ENCODE results near the gene FOXL1. TPM values are rescaled to one million over a fixed set of nuclear protein-coding genes. Genes with fewer than 3 reads are reported as not detected.
A peak's percentile ranks its signal among the peaks of the same experiment; 100 is the strongest.

The FOXL1 gene
- total RNA-seq, 2 donors from 2014 or later = not detected

DNA sequence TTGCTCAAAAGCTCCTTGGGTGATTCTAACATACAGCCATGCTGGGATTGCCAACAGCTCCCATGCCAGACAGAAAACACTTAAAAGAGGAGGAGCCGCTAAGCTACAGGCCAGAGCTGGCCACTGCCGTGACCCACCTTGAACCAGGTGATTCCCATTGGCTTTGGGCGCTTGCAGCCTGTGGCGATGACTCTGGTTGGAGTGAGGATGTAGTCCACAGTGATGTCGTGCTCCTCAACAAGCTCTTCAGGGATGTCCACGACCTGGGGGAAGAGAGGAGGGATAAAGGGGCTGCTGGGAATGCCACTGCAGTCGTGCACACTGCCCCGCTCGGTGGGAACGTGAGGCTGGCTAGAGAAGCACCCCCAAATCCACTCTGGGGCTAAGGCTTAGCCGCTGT is 36.8 kb upstream of the FOXL1 start:
- DNase-seq (ENCODE audit: low spot score) (no peak), ATAC-seq (no peak)
- no peaks in the 10 kb centered on the region for H3K9me3 Mint-ChIP-seq
- H3K36me3 Mint-ChIP-seq = peaks cover 8% of the 10 kb centered on the region
- no peaks in the 10 kb centered on the region for H3K27me3 Mint-ChIP-seq
- H3K4me3 Mint-ChIP-seq = no peak overlapping the region
- H3K4me1 Mint-ChIP-seq (ENCODE audit: low read depth in 2 of 2) = no peaks in the 10 kb centered on the region
- H3K27ac Mint-ChIP-seq = no peak overlapping the region

DNA sequence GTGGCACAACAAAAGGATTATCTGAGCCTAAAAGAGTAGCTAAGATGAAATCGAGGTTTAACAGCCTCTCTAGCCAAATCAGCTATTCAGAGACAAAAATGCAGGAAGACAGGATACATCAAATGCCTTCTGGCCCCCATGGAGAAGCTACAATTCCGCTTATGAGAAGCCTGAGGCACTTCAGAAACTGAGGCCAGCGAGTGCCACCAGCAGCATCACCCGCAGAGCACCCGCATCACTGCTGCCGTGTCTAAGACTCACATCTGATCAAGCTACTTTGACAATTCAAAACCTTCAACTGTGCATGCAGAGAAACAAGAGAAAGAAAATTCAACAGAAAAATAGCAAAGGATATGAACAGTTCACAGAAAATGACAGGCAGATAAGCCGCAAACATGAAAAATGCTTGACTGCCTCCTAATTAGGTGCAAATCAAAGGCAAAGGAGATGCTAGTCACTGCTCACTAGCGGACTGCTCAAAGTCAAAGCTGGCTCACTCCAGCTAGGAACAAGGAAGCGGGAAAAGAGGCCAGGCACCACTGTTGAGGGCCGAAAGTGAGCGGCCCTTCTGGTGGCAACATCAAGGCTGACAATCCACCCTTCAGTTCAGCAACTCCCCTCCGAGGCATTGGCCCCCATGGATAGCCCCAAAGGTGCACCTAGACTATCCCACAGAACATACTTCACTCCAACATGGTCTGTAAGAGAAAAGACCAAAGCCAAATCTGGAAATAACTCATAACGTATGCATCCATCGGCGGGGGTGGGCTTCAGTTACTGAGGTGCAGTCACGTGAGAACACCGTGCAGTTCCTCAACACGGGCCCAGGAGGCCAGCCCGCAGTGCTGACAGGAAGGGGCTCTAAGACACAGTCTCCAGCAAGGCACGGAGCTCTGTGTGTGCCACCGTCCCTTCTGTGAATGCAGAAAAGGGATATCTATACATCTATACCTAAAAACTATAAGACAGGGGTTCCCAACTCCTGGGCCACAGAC is 35.3 kb upstream of the FOXL1 start:
- Mint-ChIP-seq H3K36me3 (peaks cover 10% of the 10 kb centered on the region), H3K4me3 (no peak overlapping the region), H3K27me3 (no peaks in the 10 kb centered on the region), H3K9me3 (no peaks in the 10 kb centered on the region), H3K4me1 (ENCODE audit: low read depth in 2 of 2) (no peaks in the 10 kb centered on the region), H3K27ac (no peak overlapping the region)
- DNase-seq (ENCODE audit: low spot score) (no peak), ATAC-seq (no peak)

DNA sequence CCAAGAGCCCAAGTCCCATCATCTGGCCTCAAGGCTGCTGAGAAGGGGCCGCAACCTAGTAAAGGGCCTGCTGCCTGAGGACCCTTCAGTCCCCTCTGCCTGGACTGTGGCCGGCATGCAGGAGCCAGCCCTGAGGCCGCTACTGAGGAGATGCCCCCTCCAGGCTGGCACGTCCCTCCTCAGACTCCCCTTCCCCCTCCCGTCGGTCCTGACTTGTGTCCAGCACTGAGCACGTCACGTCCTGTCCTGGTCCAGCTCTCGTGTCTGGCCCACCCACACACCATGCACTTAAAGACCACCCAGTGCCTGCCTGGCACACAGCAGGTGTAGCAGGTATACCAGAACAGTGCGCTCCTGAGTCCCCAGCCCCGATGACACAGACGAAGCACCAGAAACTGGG is 32.9 kb upstream of the FOXL1 start:
- ATAC-seq = no peak
- H3K36me3 Mint-ChIP-seq = peaks cover 6% of the 10 kb centered on the region
- no peak for DNase-seq (ENCODE audit: low spot score)
- H3K4me3 Mint-ChIP-seq = no peak overlapping the region
- no peak overlapping the region for H3K27ac Mint-ChIP-seq
- H3K9me3 Mint-ChIP-seq = no peaks in the 10 kb centered on the region
- H3K4me1 Mint-ChIP-seq (ENCODE audit: low read depth in 2 of 2) = no peaks in the 10 kb centered on the region
- no peaks in the 10 kb centered on the region for H3K27me3 Mint-ChIP-seq

DNA sequence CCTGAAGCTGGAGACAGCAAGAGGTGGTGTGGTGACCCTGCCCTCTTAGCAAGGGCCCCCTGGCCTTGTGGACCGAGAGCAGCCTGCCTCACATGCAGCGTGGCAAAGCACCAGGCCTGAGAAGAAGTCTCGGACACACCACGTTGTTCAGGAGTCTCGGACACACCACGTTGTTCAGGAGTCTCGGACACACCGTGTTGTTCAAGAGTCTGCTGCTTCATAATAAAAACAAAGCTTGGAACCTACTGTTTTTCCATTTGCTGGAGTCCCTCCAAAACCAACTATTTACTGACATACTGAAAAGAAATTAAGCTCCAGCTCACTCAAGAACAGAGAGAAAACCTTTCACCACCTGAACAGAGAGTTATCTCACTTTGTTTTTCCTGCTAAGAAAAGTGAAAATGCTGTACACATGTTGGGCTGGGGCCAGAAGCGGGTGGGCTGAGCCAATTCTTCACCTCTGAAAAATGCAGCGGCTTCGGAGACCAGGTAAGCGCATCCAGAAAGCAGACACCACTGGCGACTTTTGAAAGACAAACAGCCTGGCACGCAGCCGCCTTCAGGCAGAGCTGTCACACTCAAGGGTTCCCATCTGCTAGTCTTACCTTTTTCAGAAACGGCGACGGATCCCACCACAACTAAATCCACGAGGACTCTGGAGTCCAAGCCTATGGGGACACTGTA is 32.3 kb upstream of the FOXL1 start:
- H3K4me3 Mint-ChIP-seq = no peak overlapping the region
- DNase-seq (ENCODE audit: low spot score) (no peak), ATAC-seq (no peak)
- no peaks in the 10 kb centered on the region for H3K4me1 Mint-ChIP-seq (ENCODE audit: low read depth in 2 of 2)
- H3K27me3 Mint-ChIP-seq = no peaks in the 10 kb centered on the region
- H3K36me3 Mint-ChIP-seq = peaks cover 6% of the 10 kb centered on the region
- no peak overlapping the region for H3K27ac Mint-ChIP-seq
- H3K9me3 Mint-ChIP-seq = no peaks in the 10 kb centered on the region

DNA sequence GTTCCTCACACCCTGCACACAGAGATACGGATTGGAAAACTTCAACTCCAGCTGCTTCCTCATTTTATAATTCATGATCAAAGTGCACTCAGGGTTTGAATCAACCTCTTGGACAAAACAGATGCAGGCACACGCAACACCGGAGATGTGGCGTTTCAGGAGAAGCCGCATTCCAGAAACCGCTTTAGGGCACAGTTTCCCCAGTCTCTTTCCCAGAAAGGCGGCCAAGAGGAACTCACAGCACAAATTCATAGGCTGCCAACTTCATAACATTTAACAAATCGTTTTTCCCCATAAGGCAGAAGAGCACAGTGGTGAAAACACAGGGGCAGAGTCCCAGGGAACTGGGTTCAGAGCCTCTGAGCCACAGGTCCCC is 31.7 kb upstream of the FOXL1 start:
- DNase-seq (ENCODE audit: low spot score) (no peak), ATAC-seq (no peak)
- Mint-ChIP-seq H3K27me3 (no peaks in the 10 kb centered on the region), H3K4me1 (ENCODE audit: low read depth in 2 of 2) (no peaks in the 10 kb centered on the region), H3K4me3 (no peak overlapping the region), H3K9me3 (no peaks in the 10 kb centered on the region), H3K36me3 (peaks cover 6% of the 10 kb centered on the region), H3K27ac (no peak overlapping the region)

DNA sequence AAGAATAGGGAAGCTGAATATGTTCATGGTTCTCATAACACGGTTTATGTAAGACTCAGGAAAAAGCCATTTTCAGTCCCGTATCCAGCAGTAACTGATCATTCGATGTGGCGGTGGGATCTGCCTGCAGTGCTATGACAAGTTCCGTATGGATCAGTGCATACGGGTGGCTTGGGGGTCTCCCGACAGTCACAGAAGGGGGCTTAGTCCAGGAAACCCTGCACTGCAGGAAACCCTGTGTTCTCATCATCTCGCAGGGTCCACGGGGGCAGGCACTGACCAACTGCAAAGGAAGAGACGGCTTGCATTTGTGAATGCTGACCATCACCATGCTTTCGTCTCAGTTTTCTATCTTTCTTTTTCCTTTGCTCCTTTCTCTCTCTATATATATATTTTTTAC is 31.1 kb upstream of the FOXL1 start:
- Mint-ChIP-seq H3K9me3 (no peaks in the 10 kb centered on the region), H3K4me3 (no peak overlapping the region), H3K27ac (no peak overlapping the region), H3K36me3 (peaks cover 6% of the 10 kb centered on the region), H3K4me1 (ENCODE audit: low read depth in 2 of 2) (no peaks in the 10 kb centered on the region), H3K27me3 (no peaks in the 10 kb centered on the region)
- DNase-seq (ENCODE audit: low spot score) = no peak
- no peak for ATAC-seq

DNA sequence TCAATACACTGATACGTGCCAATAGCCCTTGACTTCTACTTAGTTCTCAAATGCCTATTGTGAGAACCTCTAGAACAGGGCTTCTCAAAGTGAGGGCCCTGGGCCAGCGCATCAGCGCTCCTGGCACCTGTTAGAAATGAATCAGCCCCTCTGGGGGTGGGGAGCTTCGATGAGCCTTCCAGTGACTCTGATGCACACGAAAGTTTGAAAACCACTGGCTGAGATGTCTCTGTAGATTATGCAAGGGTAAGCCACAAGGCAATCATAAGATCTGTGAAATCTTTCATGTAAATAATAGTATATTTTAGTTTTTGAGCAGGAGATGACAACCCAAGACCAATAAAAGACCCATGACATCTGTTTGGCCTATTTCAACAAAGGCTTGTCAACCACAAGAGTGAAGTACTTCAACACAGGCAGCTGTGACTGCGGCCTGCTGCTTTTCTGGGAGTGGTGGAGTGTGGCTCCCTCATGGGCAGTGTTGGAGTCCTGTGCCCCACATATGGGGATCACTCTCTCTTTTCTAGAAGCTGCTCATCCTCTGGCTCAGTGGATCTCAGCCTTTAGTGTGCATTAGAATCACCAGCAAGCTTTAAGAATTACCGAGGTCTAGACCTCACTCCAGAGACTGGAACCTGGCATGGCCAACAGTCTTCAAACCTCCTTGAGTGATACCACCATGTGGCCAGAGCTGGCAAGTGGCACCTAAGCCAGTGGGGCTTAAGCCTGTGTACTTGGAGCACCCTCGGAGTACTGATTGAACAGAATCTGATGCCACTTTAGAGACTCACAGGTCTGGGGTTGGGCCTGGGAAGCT is 29.1 kb upstream of the FOXL1 start:
- Mint-ChIP-seq H3K36me3 (peaks cover 10% of the 10 kb centered on the region), H3K9me3 (no peaks in the 10 kb centered on the region), H3K27me3 (no peaks in the 10 kb centered on the region), H3K27ac (no peak overlapping the region), H3K4me3 (no peak overlapping the region), H3K4me1 (ENCODE audit: low read depth in 2 of 2) (peaks cover 6 to 9% of the 10 kb centered on the region in 2 donors)
- ATAC-seq = no peak
- no peak for DNase-seq (ENCODE audit: low spot score)

DNA sequence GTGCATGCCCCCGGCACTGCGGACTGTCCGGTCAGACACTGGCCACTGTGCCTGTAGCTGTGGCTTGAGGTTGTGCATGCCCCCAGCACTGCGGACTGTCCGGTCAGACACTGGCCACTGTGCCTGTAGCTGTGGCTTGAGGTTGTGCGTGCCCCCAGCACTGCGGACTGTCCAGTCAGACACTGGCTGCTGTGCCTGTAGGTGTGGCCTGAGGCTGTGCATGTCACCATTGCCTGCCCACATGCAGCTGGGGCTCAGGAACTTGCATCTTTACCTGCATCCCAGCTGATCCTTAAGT is 28.5 kb upstream of the FOXL1 start:
- Mint-ChIP-seq H3K4me3 (no peak overlapping the region), H3K9me3 (no peaks in the 10 kb centered on the region), H3K27me3 (no peaks in the 10 kb centered on the region), H3K36me3 (peaks cover 11% of the 10 kb centered on the region), H3K4me1 (ENCODE audit: low read depth in 2 of 2) (peaks cover 7 to 10% of the 10 kb centered on the region in 2 donors), H3K27ac (no peak overlapping the region)
- DNase-seq (ENCODE audit: low spot score) (no peak), ATAC-seq (peak in 1 of 2 donors; percentile 8)

DNA sequence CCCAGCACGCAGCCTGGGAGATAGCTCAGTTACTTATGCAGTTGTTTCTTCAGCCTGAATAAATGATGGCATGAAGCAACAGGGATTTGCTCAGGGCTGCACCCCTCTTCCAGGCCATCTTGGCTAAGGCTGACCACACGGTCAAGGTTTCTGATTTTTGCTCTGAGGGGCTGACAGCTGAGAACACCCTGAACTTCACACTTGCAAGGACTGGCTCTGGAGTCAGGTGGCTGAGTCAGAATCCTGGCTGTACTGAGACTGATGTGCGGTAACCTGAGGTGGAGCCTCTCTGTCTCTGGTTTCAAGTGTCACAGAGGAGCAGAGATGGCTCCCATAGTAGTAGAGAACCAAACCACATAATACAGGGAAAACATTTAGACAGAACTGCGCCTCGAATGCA is 28.1 kb upstream of the FOXL1 start:
- no peak for DNase-seq (ENCODE audit: low spot score)
- Mint-ChIP-seq H3K27me3 (no peaks in the 10 kb centered on the region), H3K9me3 (no peaks in the 10 kb centered on the region), H3K4me3 (no peak overlapping the region), H3K27ac (no peak overlapping the region), H3K36me3 (peaks cover 11% of the 10 kb centered on the region), H3K4me1 (ENCODE audit: low read depth in 2 of 2) (peaks cover 8 to 10% of the 10 kb centered on the region in 2 donors)
- no peak for ATAC-seq

DNA sequence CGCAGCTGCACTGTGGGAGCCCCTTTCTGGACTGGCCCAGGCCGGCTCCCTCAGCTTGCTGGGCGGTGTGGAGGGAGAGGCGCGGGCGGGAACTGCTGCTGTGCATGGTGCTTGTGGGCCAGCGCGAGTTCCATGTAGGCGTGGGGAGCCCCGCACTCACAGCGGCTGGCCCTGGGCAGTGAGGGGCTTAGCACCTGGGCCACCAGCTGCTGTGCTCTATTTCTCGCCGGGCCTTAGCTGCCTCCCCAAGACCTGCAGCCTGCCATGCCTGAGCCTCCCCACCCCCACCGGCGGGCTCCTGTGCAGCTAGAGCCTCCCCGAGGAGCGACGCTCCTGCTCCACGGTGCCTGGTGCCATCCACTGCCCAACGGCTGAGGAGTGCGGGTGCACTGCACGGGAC is 25.0 kb upstream of the FOXL1 start:
- DNase-seq (ENCODE audit: low spot score) (no peak), ATAC-seq (no peak)
- no peaks in the 10 kb centered on the region for H3K27me3 Mint-ChIP-seq
- peaks cover 12 to 15% of the 10 kb centered on the region in 2 donors for H3K4me1 Mint-ChIP-seq (ENCODE audit: low read depth in 2 of 2)
- peak overlapping the region; percentile 92 for H3K4me3 Mint-ChIP-seq
- H3K9me3 Mint-ChIP-seq = no peaks in the 10 kb centered on the region
- peaks cover 6% of the 10 kb centered on the region for H3K36me3 Mint-ChIP-seq
- no peak overlapping the region for H3K27ac Mint-ChIP-seq

DNA sequence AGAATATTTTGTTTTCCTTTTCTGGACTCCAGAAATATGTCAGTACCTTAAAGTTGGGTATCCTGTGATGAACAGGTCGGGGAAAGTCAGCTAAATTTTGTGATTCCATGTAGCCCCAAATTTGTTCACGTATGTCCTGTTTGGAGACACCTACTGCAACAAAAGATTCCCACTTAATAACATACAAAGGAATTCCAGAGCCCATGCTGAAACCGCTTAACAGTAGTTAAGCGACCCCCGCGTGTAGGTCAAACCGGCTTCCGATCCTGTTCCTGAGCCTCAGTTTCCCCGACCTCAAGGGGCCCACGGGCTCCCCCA is 23.8 kb upstream of the FOXL1 start:
- peaks cover 5% of the 10 kb centered on the region for H3K36me3 Mint-ChIP-seq
- no peaks in the 10 kb centered on the region for H3K27me3 Mint-ChIP-seq
- no peaks in the 10 kb centered on the region for H3K9me3 Mint-ChIP-seq
- no peak for ATAC-seq
- H3K27ac Mint-ChIP-seq = peak overlapping the region; percentile 89 to 93
- DNase-seq (ENCODE audit: low spot score) = no peak
- peak overlapping the region; percentile 92 for H3K4me3 Mint-ChIP-seq
- peaks cover 12 to 15% of the 10 kb centered on the region in 2 donors for H3K4me1 Mint-ChIP-seq (ENCODE audit: low read depth in 2 of 2)

DNA sequence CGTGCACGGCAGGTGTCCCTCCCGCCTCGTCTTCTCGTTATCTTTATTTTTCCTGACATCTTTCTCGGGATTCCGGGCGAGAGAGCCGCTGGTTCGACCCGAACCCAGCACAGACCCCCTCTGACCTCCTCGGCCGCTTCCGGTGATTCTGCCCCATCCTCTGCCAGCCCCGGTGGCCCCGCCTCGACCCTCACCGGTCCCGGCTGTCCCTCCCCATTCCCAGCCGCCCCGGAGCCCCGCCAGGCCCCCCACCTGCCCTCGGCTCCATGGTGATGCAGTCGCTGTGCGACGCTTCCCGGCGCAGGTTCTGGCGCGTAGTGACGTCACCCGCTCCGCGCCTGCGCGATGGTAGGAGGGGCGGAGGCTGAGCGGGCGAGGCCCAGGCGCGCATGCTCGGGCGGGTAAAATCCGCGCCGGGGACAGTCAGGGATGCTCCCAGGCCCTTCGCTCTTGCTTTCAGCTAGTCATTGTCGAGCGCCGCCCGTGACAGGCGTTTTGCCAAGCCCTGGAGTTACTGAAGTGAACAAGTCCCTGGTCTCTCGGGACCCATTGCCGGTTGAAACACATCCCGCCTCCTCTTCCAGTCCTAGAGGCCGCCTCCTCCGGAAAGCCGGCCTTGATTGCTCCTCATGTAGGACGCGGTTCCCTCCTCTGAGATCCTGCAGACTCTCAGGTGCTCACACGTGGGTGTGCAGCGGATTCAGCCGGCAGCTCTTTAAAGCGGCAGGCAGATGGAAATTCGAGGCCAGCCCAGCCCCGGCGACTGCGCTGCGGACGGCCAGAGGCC is 23.2 kb upstream of the FOXL1 start, which contains the start of gene MTHFSD:
Gene MTHFSD, minus strand, starts transcription at position 319 of the 787 bp plus-strand sequence. Its CDS starts 51 bp downstream, at position 268.
- peaks cover 12 to 15% of the 10 kb centered on the region in 2 donors for H3K4me1 Mint-ChIP-seq (ENCODE audit: low read depth in 2 of 2)
- ATAC-seq (peak; percentile 96 to 97), DNase-seq (ENCODE audit: low spot score) (peak; percentile 95)
- H3K36me3 Mint-ChIP-seq = peaks cover 5% of the 10 kb centered on the region
- no peaks in the 10 kb centered on the region for H3K9me3 Mint-ChIP-seq
- no peaks in the 10 kb centered on the region for H3K27me3 Mint-ChIP-seq
- H3K4me3 Mint-ChIP-seq = peak within 1 kb of the TSS; percentile 92
- H3K27ac Mint-ChIP-seq = peak within 1 kb of the TSS; percentile 89 to 93

DNA sequence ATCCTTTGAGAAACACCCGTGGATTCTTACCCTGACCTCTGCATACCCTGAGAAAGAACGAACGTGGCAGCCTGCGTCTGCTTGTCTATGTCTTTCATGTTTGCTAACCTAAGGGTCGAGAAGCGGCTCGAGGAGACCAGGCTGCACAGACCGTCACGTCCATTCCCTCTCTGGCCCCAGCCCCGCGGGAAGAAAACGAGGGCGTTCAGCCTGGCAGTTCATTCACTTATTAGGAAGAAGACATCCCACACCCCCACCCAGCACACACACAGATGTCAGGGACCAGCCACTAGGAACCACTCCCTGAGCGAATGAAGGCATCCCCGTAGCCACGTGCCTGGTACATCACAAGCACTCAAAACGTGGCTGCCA is 22.7 kb upstream of the FOXL1 start:
- ATAC-seq = no peak
- H3K4me3 Mint-ChIP-seq = peak overlapping the region; percentile 92
- H3K36me3 Mint-ChIP-seq = peaks cover 5% of the 10 kb centered on the region
- H3K4me1 Mint-ChIP-seq (ENCODE audit: low read depth in 2 of 2) = peaks cover 12 to 15% of the 10 kb centered on the region in 2 donors
- no peak for DNase-seq (ENCODE audit: low spot score)
- H3K27me3 Mint-ChIP-seq = peaks cover 0 to 2% of the 10 kb centered on the region in 2 donors
- peak overlapping the region; percentile 89 to 93 for H3K27ac Mint-ChIP-seq
- no peaks in the 10 kb centered on the region for H3K9me3 Mint-ChIP-seq

Data from natural killer cell treated with Interleukin-12 subunit alpha and Interleukin-12 subunit beta and Interleukin-15 and Interleukin-18, amount 100 ng/mL, for 72 hours (primary cell).